HG02885 (cell line): ENCODE data around the gene DLK1.

ENCODE experiments used
- ATAC-seq: cut with Tn5 transposase; IDR thresholded peaks from one replicate; pipeline ENCODE4 v1.9.1; 2021; ENCODE audit warnings: mild to moderate bottlenecking; ENCODE audit not compliant: unreplicated experiment, poor library complexity

DLK1 gene

DNA sequence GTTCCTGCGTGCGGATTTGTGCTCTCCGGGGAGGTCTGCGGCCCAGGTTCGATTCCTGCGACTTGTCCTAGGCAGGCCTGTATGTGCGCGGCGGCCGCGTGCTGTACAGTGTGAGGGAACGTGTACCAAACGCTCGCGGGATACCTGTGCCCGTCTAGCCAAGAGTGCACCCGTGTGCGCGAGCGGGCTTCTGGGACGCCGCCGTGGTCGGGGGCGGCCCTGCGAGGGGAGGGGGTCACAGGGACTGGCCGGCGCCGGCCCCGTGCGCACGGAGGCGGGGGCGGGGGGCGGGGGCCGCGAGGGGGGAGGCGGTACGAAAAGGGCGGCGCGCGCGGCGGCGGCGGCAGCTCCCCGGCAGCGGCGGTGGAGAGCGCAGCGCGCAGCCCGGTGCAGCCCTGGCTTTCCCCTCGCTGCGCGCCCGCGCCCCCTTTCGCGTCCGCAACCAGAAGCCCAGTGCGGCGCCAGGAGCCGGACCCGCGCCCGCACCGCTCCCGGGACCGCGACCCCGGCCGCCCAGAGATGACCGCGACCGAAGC is at the start of gene DLK1:
DLK1 (plus strand) TSS at position 343 of the 536 bp plus-strand sequence; CDS start at position 520, 177 bp downstream.
- ATAC-seq, result no peak

DNA sequence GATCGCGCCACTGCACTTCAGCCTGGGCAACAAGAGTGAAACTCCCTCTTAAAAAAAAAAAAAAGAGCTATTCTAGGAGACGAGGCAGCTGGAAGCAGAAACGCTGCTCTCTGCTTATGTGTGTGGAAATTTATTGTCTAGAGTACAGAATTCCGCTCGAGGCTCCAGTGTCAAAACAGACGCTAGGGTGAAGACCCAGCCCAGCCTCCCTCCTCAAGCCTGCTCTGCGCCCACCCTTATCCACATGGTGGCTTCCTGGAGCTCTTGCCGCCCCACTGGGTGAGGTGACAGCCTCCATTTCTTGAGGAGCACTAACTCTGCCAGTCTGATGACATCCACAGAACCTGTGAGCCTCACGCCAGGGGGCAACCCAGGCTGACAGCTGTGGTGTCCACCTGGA is 49.5 kb upstream of the DLK1 start:
- ATAC-seq, result no peak

DNA sequence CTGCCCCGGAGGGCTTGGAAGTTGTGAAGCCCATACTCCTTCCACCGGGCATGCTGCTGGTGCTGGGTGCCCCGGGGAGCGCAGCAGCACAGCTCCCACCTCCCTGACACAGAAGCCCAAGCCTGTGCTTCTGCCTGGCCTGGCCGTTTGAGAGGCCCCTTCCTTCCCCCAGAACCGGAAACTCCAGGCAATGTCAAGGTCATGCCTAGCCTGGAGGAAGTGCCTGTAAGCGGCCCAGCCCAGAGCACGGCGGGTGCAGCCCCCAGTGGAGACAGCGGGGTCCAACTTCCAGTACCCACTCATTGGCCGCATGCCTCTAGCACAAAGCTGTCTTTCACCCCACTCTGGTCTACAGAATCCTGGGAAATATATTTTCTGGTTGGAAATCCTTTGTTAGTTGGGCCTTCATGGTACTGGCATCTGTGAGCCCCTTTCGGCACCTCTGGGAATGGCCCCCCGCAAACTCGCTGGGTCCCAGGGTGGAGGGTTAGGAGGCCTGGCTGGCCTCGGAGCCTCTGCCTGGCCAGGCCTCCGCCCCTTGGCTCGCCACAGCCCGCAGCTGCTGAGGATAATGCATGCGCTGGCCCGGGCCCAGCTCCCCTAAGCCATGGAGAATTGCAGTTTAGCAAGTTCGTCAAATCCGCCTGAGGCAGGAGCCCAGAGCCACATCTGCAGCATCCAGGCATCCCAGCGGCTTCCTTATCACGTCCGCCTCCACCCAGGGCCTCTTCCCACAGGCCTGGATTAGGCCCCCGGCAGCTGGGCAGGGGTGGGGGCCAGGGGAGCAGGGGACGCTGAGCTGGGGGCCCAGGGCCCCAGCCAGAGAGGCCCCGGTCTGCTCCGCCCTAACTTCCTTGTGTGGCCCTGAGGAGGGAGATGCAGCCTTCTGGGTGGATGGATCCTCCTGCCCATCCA is 48.9 kb upstream of the DLK1 start:
- ATAC-seq, result no peak

DNA sequence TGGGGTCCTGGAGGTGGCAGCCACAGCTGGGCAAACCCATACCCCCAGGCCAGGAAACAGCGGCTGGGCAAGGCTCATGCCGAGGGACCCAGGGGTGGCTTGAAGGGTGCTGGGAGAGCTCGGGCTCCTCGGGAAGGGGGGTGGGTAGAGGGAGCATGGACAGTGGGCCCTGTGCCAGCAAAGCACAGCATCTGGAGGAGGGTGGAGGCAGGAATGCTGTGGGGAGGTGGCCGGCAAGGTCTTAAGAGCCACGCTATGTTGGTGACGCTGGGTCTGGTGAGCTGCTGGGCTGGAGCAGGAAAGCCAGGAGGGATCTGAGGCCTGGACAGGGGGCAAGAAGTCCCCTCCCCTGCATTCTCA is 48.2 kb upstream of the DLK1 start:
- ATAC-seq, result no peak

DNA sequence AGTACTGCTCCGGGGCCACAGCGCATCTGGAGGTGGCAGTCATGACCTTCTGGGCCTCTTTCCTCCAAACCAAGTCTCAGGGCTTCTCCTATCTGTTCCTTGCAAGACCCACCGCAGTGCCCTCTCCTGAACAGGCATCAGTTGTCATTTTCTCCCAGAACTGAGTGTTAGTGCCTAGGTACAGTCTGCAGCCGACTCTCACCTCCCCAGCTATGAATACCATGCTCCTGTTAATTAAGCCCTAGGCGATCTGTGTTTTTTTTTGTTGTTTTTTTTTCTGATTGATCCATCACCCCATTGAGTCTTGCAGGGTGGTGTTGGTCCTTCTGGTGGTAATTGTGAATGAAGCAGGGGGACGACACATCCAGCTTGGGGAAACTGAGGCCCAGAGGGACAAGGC is 47.5 kb upstream of the DLK1 start:
- ATAC-seq, result no peak

DNA sequence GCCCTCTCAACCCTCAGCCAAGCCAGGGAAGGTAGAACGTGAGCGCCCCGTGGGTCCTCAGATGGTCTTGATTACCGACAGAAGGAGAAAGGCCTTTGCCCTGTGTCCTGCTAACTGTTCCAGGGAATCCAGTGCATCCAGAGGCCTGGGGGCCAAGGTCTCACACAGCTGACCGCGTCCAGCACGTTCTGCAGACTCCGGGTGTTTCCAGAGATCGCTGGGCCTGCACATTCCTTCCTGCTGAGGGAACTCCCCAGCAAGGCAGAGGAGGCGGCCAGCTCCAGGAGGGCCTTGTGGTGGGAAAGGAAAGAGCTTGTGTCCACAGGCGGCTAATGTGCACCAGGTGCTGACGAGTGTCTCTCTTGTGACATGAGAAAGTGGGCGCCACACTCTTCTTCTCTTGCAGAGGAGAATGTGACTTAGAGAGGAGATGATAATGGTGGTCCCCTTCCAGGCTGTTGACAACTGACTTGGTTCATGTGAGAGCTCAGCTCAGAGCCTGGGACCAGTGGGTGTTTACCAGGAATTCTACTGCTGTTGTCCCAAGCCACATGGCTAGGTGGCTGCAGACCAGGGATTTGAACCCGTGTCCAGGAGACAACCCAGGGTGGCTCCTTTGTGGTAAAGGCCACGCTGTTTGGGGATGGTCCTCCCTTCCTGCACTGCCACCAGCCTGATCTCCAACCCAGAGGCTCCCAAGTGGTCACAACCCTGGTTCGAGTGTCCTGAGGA is 46.8 kb upstream of the DLK1 start:
- no peak for ATAC-seq

DNA sequence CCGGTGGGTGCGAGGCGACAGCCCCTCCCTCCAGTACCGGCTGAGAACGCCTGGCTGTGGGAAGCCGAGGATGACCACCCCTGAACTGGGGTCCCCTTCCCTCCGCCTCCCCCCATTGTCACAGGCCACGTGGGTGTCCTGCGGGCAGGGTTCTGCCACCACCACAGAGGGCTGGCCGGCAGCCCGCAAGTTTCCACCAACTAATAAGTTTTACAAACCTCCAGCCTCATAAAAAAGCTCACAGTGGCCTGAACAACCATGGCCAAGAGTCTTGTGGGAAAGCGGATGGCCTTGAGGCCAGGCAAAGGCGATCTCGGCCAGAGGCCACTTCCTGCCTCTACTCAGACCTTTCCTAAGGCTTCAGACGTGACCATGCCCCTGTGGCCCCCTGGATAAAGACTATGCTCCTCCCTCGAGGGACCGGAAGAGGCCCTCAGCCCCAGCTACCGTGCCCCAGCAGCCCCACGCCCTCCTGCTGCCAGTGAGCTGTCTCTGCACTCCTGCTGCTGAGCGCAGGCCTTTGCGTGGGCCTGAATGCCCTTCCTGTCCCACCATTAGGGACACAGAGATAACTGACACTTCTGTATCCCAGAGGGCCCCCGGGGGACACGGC is 46.1 kb upstream of the DLK1 start:
- ATAC-seq, result no peak

DNA sequence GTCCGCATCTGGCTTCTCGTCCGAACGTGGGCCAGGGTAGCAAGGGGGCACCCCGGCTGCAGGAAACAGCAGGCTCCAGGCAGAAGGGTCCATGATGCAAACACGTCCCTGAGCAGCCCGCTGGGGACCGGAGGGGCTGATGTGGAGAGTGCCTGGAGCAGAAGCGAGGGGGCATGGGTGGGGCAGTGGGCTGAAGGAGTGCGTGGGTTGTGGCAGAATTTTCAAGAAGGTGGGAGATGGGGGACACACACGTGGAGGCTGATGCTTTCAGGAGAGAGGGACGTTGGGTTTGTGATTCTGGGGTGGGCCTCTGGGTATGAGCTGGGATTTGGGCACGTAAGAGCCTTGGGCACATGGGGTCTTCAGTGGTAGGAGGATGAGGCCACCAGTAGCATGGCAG is 45.6 kb upstream of the DLK1 start:
- no peak for ATAC-seq

DNA sequence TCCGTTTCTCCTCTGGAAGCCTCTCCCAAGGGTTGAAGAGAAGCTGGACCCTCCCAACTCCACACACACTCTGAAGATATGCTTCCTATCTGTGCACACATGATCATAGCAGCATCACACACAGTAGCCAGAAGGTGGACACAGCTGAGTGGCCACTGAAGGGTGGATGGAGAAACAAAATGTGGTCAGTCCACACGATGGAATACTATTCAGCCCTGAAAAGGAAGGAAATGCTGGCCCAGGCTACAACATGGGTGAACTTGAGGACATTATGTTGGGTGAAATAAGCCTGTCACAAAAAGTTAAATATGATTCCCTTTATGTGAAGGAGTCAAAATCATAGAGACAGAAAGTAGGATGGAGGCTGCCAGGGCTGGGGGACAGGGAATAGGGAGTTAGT is 43.9 kb upstream of the DLK1 start:
- ATAC-seq, result no peak

DNA sequence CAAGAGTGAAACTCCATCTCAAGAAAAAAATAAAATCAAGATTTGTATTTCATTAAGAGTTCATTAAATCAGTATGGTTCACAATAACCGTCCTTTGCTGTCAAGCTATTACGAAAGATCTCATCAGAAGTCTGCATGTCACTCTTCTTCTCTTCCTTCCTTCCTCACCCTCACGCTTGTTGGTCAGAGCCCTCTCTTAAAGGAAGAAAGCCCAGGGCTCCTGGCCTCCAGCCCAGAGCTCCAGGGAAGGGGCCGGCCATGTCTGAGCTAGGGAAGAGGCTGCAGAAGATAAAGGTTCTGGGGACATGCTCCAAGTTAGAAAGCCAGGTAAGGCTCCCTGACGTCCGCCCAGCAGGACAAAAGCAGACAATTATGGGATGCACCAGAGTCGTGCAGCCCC is 43.1 kb upstream of the DLK1 start:
- no peak for ATAC-seq

DNA sequence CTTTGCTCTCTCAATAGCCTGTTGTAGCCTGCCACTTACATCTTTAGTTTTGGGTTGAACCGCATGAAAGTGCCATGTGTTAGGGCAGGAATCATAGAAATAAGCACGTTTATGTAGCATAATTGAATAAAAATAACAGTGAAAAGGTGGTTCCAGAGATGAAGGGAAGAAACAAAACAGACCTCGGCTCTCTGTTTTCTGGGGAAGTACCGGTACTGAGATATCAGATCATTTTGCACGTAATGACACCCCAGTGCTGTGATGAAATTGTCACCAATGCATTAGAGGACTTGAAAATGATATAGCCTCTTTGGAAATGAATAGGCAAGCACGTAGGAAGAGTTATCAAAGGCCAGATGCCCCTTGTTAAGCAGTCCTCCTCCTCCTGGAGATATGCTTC is 42.5 kb upstream of the DLK1 start:
- no peak for ATAC-seq

DNA sequence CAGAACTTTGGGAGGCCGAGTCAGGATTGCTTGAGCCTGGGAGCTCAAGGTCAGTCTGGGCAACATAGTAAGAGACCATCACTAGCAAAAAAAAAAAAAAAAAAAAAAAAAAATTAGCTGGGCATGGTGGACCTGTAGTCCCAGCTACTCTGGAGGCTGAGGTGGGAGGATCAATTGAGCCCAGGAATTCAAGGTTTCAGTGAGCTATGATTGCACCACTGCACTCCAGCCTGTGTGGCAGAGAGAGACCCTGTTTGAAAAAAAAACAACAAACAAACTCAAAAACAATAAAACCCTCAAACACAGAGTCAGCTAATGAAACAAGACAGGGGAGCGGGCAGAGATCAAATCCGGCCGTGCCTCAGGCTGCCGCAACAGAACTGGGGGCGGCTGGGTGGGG is 41.7 kb upstream of the DLK1 start:
- no peak for ATAC-seq

DNA sequence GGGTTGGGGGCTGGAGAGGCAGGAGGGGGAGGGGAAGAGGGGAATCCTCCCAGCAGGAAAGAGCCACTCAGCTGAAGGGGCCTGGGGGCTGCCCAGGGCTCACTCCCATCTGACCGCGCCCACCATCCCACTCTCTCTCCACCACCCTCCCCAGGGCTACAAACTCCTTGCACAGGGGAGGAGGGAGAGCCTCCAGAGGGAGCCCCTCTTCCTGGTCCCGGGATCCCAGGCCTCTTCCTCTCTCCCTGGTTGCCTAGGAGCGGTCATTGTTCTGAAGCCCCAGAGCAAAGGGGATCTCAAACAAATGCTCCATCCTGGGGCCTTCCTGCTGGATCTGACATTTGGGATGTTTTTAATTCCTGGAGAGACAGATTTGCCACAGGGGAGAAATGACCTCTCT is 39.8 kb upstream of the DLK1 start:
- ATAC-seq, result no peak

DNA sequence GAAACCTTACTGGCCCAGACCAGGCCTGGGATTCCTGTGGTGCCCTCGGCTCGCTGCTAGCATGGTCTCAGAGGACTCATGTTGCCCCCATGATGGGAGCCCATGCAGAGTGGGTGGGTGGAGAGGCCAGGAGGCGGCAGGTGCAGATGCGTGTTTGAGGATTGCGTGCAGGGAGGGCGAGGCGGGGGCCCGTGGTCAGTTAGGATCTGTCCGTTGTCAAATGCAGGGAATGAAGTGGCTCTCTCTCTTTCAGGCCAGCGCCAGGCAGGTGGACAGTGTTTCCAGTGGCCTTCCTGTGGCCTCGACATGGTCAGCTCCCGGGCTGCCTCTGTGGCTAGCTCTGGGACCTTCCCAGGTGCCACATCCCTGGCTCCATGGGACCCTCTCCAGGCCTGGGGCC is 39.3 kb upstream of the DLK1 start:
- ATAC-seq, result no peak

DNA sequence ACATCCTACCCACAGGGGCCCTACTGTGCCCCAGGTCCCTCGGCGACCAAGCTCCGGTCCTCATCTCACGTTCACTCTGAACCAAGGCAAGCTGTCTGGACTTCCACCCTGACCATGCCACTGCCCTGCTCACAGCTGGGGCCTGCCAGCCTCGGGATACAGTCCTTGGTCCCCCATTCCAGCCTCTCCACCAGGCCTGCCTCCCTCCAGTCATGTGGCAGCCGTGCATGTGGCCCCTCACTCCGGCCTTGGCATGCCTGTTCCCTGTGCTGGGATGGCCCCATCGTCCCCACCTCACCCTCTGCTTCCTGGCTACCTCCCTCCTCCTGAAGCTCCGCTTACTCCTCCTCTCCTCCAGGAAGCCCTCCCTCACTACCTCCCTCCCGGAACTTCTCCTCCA is 38.6 kb upstream of the DLK1 start:
- no peak for ATAC-seq

DNA sequence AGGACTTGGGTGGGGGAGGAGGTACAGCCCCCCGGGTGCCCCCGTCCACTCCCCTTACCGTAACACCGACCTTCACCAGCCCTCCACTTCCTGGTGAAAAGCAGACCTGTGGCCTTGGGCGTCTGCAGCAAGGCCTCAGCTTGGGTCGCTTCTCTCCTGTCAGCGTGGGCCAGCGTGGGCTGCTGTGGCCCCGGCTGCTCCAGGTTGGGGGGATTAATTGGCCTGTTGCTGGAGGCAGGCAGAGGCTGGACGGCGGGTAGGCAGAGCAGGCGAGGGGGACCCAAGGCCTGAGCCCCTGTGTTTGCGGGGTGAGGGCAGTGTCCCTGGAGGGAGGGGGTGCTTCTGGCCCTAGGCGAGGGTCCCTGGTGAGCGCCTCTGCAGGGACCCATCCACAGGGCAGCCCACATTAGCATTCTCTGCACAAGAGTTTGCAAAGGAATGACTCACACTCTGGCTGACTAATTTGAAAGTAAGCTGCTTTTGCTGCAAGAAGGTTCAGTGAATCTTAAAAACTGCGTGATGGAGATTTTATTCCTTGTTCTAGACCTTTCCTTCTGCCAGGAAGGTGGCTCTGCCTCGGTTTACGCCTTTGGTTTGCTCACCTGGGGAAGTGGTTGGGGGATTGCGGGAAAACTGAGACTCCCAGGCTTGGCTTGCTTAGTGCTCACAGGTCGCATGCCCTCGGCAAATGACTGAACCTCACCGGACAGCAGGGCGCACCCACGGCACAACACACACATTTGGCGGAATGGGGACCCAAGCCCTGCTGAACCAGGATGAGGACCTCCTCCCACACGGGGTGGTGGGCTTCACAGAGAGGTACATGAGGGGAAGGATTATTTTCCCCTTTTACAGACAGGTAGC is 37.9 kb upstream of the DLK1 start:
- ATAC-seq, result no peak

DNA sequence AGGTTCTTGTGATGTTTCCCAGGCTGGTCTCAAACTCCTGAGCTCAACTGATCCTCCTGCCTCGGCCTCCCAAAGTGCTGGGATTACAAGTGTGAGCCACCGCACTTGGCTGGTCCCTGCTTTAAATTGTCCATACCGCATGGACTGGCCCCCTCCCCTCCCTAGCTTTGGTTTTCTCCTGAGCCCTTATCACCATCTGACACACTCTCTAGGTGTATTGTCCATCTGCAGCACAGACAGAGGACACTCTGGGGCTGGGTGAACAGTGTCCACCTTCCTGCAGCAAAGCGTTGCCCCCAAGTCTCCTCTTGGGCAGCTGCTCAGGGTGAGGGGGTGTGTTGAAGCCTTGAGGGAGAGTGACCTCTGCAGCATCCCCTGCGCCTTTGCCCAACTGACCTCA is 36.0 kb upstream of the DLK1 start:
- ATAC-seq, result no peak

DNA sequence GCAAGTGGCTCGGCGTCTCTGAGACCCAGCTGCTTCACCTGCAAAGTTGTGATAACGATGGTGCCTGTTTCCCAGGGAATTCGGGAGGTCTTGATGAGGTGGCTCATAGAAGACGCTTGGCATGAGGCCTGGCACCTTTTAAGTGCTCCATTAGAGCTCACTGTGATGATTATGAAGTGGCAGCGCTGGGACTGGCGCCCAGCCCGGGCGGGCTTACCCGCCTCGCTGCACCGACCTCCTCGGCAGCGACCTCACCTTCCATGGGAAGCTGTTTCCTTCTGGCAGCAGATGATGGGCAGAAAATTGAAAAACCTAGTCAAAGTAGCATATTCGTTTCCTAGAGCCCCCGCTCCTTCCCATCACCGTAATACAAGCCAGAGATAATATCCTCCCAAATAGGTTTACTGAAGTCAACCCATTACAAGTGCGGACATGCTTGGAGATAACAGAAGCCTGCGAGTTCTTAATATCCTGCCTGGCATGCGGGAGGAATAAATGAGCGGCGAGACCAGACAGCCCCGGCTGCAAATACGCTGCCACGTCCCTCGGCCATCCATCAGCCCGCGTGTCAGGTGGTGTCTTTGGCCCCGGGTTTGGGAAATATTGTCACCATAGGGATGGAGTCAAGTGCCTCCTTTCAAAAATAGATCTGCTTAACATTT is 35.2 kb upstream of the DLK1 start:
- no peak for ATAC-seq

DNA sequence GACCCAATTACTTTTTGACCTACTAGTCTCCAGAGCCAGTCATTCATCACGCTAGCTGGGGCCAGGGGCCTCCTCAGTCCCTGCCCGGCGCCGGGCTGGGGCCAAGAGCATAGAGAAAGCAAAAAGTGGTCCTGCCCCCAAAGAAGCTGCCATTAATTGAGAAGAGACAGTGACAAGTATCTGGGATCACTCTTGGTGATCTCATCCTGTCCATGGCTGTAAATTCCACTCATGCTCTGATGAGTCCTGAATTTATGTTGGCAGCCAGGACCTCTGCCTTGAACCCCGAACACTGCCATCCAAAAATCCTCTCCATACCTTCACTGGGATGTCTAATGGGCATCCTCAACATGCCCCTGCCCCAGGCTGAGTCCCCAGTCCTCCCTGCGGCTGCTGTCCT is 34.4 kb upstream of the DLK1 start:
- no peak for ATAC-seq
